ENCODE results near the gene ZNF597.

The ZNF597 gene

DNA sequence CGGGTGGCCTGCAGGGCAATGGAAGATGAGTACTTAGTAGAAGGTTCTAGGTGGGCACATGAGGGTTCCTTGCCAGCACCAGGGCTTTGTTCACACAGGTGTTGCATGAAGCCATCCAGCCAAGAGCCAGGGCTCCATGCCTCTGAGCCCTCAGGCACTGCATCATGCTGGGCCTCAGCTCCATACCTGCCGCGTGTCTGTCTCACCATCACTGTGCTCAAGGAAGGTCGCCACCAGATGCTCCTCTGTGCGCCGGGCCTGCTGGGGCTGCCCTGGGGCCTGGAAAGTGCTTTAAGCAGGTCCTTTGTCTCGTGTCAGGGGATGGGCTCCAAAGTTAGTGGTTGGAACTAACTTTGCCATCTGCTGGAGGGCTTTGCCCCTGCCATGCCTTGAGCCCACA, 26.4 kb upstream of the ZNF597 start:
- TF ChIP-seq, protein P1, sequence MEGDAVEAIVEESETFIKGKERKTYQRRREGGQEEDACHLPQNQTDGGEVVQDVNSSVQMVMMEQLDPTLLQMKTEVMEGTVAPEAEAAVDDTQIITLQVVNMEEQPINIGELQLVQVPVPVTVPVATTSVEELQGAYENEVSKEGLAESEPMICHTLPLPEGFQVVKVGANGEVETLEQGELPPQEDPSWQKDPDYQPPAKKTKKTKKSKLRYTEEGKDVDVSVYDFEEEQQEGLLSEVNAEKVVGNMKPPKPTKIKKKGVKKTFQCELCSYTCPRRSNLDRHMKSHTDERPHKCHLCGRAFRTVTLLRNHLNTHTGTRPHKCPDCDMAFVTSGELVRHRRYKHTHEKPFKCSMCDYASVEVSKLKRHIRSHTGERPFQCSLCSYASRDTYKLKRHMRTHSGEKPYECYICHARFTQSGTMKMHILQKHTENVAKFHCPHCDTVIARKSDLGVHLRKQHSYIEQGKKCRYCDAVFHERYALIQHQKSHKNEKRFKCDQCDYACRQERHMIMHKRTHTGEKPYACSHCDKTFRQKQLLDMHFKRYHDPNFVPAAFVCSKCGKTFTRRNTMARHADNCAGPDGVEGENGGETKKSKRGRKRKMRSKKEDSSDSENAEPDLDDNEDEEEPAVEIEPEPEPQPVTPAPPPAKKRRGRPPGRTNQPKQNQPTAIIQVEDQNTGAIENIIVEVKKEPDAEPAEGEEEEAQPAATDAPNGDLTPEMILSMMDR (IDR thresholded peaks at IDR 0.05), result no peak
- H3K79me2 ChIP-seq, result peaks cover 92% of the 10 kb centered on the region
- H3K36me3 ChIP-seq (ENCODE audit: control insufficient read depth, insufficient read depth, low read length), result no peaks in the 10 kb centered on the region
- no peak overlapping the region for H3K4me3 ChIP-seq (ENCODE audit: low read depth, low read length)
- no peaks in the 10 kb centered on the region for H3K9me3 ChIP-seq (ENCODE audit: control insufficient read depth, low read length)
- H3K9ac ChIP-seq, result no peak overlapping the region
- no peaks in the 10 kb centered on the region for H3K27me3 ChIP-seq (ENCODE audit: control insufficient read depth, insufficient read depth, low read length)
- H3K4me1 ChIP-seq, result peaks cover 3% of the 10 kb centered on the region
- H3K27ac ChIP-seq, result no peak overlapping the region
- H3K4me2 ChIP-seq (ENCODE audit: low read length), result no peak overlapping the region
- H2AFZ ChIP-seq, result no peak overlapping the region

DNA sequence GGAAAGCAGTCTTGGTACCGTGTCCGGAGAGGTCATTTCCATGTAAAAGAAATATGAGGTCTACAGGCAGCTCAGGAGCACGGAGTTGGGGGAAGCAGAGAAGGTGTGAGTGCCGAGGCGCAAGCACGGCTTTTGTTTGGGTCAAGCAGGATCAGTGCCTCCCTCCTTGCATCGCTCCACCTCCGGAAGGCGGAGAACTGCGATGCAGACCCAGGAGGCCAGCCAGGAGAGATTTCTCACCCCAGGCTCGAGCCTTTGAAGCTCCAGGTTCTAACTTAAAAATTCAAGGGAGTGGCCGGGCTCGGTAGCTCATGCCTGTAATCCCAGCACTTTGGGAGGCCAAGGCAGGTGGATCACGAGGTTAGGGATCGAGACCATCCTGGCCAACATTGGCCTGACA, 25.2 kb upstream of the ZNF597 start:
- H2AFZ ChIP-seq, result no peak overlapping the region
- TF ChIP-seq, protein P1 (IDR thresholded peaks at IDR 0.05), result no peak
- no peak overlapping the region for H3K27ac ChIP-seq
- peaks cover 3% of the 10 kb centered on the region for H3K4me1 ChIP-seq
- H3K36me3 ChIP-seq (ENCODE audit: control insufficient read depth, insufficient read depth, low read length), result no peaks in the 10 kb centered on the region
- no peak overlapping the region for H3K9ac ChIP-seq
- H3K27me3 ChIP-seq (ENCODE audit: control insufficient read depth, insufficient read depth, low read length), result no peaks in the 10 kb centered on the region
- H3K79me2 ChIP-seq, result peaks cover 95% of the 10 kb centered on the region
- H3K9me3 ChIP-seq (ENCODE audit: control insufficient read depth, low read length), result no peaks in the 10 kb centered on the region
- H3K4me2 ChIP-seq (ENCODE audit: low read length), result no peak overlapping the region
- H3K4me3 ChIP-seq (ENCODE audit: low read depth, low read length), result no peak overlapping the region

DNA sequence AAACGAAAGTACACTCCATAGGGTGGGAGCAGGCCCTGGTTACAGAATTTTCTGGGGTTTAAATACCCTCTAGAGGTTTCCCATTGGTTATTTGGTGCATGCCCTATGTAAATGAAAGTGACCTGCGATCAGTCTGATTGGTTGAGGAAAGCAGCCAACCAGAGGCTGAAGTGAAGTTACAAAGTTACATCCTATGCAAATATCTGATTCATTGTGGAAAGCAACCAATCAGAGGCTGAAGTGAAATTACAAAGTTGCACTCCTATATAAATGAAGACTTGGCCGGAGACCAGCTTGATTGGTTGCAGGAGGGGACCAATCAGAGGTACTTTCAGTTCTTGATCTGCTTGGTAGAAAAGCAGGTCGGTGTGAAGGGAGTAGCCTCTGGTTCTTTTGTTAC, 24.6 kb upstream of the ZNF597 start:
- TF ChIP-seq, protein P1 (IDR thresholded peaks at IDR 0.05), result no peak
- Histone ChIP-seq H3K27me3 (ENCODE audit: control insufficient read depth, insufficient read depth, low read length) (no peaks in the 10 kb centered on the region), H3K27ac (no peak overlapping the region), H3K36me3 (ENCODE audit: control insufficient read depth, insufficient read depth, low read length) (no peaks in the 10 kb centered on the region), H3K4me2 (ENCODE audit: low read length) (no peak overlapping the region), H2AFZ (no peak overlapping the region), H3K4me3 (ENCODE audit: low read depth, low read length) (no peak overlapping the region), H3K9me3 (ENCODE audit: control insufficient read depth, low read length) (no peaks in the 10 kb centered on the region), H3K9ac (no peak overlapping the region), H3K4me1 (peaks cover 3% of the 10 kb centered on the region), H3K79me2 (peaks cover 95% of the 10 kb centered on the region)

DNA sequence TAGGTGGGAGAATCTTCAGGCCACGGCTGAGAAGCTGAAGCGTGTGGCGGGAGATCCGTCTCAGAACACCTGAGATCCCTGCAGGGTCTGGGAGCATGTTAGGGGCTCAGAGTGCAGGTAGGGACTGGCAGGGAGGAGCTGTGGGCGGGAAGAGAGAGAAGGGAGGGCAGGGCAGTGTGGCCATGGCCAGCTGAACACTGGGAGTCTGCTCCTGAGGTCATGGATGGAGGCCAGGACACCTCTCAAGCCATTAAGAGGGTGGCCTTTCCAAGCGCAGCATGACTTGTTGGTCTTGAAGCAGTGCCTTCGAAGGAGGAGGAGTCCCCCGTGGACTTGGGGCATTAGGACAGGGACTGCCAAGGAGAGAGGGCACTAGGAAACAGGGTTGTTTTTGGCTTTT, 23.9 kb upstream of the ZNF597 start:
- TF ChIP-seq, protein P1 (IDR thresholded peaks at IDR 0.05), result no peak
- Histone ChIP-seq H3K27ac (no peak overlapping the region), H3K4me2 (ENCODE audit: low read length) (no peak overlapping the region), H3K9ac (no peak overlapping the region), H3K4me3 (ENCODE audit: low read depth, low read length) (no peak overlapping the region), H3K36me3 (ENCODE audit: control insufficient read depth, insufficient read depth, low read length) (no peaks in the 10 kb centered on the region), H2AFZ (no peak overlapping the region), H3K79me2 (peaks cover 93% of the 10 kb centered on the region), H3K9me3 (ENCODE audit: control insufficient read depth, low read length) (no peaks in the 10 kb centered on the region), H3K4me1 (no peaks in the 10 kb centered on the region), H3K27me3 (ENCODE audit: control insufficient read depth, insufficient read depth, low read length) (no peaks in the 10 kb centered on the region)

DNA sequence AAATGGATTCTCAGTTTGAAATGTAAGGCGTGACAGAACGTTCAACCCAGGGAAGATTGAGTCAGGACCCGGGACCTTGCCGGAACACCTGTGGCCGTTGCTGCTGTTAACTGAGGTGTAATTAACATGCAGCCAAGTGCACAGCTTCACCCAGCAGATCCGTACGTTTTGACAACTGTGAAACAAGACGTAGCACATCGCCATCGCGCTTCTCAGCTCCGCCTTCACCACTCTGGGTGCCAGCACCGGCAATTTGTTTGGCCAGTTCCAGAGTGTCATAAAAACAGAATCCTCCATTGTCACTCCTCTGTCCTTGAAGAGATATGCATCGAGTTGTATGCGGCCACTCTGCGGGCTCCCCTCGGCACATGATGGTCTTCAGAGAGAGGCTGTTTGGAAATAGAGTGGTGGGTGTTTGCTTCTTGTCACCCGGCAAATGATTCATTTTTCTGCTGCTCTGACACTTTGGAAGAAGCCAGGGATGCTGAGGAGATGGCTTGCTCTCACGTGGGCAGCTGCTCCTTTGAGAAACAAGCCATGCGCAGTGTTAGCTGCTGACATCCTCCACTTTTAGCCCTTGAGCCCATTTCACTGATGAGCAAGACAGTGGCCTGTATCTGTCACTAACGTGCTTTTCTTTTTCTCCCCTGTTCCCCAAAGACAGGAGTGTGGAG, 22.7 kb upstream of the ZNF597 start:
- no peaks in the 10 kb centered on the region for H3K9me3 ChIP-seq (ENCODE audit: control insufficient read depth, low read length)
- peaks cover 5% of the 10 kb centered on the region for H3K4me1 ChIP-seq
- H3K9ac ChIP-seq, result no peak overlapping the region
- peaks cover 91% of the 10 kb centered on the region for H3K79me2 ChIP-seq
- H3K27me3 ChIP-seq (ENCODE audit: control insufficient read depth, insufficient read depth, low read length), result no peaks in the 10 kb centered on the region
- no peak overlapping the region for H3K4me2 ChIP-seq (ENCODE audit: low read length)
- no peak overlapping the region for H2AFZ ChIP-seq
- no peaks in the 10 kb centered on the region for H3K36me3 ChIP-seq (ENCODE audit: control insufficient read depth, insufficient read depth, low read length)
- no peak overlapping the region for H3K27ac ChIP-seq
- TF ChIP-seq, protein P1 (IDR thresholded peaks at IDR 0.05), result no peak
- H3K4me3 ChIP-seq (ENCODE audit: low read depth, low read length), result no peak overlapping the region

Data from parathyroid adenoma (tissue), 2 donors.